ENCODE data around the gene ADSS2.
A peak's percentile ranks its signal among the peaks of the same experiment; 100 is the strongest.

The ADSS2 gene

GRCh38 chr1:244445320-244446181 lies 6.2 kb downstream of the ADSS2 start:
- no peak for DNase-seq (ENCODE audit: low spot score)

GRCh38 chr1:244444854-244445253 lies 6.9 kb downstream of the ADSS2 start:
- DNase-seq (ENCODE audit: low spot score) = no peak

- no peak for DNase-seq (ENCODE audit: low spot score)
These were observed 8.9 kb downstream of the ADSS2 start for GRCh38 chr1:244442850-244443249.

GRCh38 chr1:244439391-244440032 lies 12.2 kb downstream of the ADSS2 start:
- DNase-seq (ENCODE audit: low spot score) = peak; percentile 44

GRCh38 chr1:244437086-244437468 lies 14.6 kb downstream of the ADSS2 start:
- no peak for DNase-seq (ENCODE audit: low spot score)

GRCh38 chr1:244436336-244437085 lies 15.2 kb downstream of the ADSS2 start:
- DNase-seq (ENCODE audit: low spot score) = no peak

- DNase-seq (ENCODE audit: low spot score) = no peak
These were observed 16.0 kb downstream of the ADSS2 start for GRCh38 chr1:244435562-244436205.

GRCh38 chr1:244431166-244431565 lies 20.5 kb downstream of the ADSS2 start:
- DNase-seq (ENCODE audit: low spot score) = no peak

- no peak for DNase-seq (ENCODE audit: low spot score)
These were observed 21.9 kb downstream of the ADSS2 start for GRCh38 chr1:244429818-244430217.

- DNase-seq (ENCODE audit: low spot score) = no peak
These were observed 24.1 kb downstream of the ADSS2 start for GRCh38 chr1:244427647-244428046.

- DNase-seq (ENCODE audit: low spot score) = no peak
These were observed 26.9 kb downstream of the ADSS2 start for GRCh38 chr1:244424649-244425334.

GRCh38 chr1:244422174-244422573 lies 29.5 kb downstream of the ADSS2 start:
- no peak for DNase-seq (ENCODE audit: low spot score)

- DNase-seq (ENCODE audit: low spot score) = no peak
These were observed 32.7 kb downstream of the ADSS2 start for GRCh38 chr1:244419024-244419423.

GRCh38 chr1:244414543-244414942 lies 37.2 kb downstream of the ADSS2 start:
- no peak for DNase-seq (ENCODE audit: low spot score)

- no peak for DNase-seq (ENCODE audit: low spot score)
These were observed 38.0 kb downstream of the ADSS2 start for GRCh38 chr1:244413736-244414135.

GRCh38 chr1:244412176-244412575 lies 39.5 kb downstream of the ADSS2 start:
- DNase-seq (ENCODE audit: low spot score) = no peak

- no peak for DNase-seq (ENCODE audit: low spot score)
These were observed 42.0 kb downstream of the ADSS2 start for GRCh38 chr1:244409701-244410100.

- DNase-seq (ENCODE audit: low spot score) = no peak
These were observed 45.4 kb downstream of the ADSS2 start for GRCh38 chr1:244406337-244406736.

- DNase-seq (ENCODE audit: low spot score) = no peak
These were observed 45.9 kb downstream of the ADSS2 start for GRCh38 chr1:244405856-244406255.

- DNase-seq (ENCODE audit: low spot score) = no peak
These were observed 48.3 kb downstream of the ADSS2 start for GRCh38 chr1:244403431-244403830.

- DNase-seq (ENCODE audit: low spot score) = no peak
These were observed 50.7 kb downstream of the ADSS2 start for GRCh38 chr1:244400974-244401373.

- no peak for DNase-seq (ENCODE audit: low spot score)
These were observed 54.6 kb downstream of the ADSS2 start for GRCh38 chr1:244397131-244397530.

Measured in ecto neural progenitor cell (in vitro differentiated cells).